ENCODE measurements around the gene PSMD1.

Gene PSMD1

DNA sequence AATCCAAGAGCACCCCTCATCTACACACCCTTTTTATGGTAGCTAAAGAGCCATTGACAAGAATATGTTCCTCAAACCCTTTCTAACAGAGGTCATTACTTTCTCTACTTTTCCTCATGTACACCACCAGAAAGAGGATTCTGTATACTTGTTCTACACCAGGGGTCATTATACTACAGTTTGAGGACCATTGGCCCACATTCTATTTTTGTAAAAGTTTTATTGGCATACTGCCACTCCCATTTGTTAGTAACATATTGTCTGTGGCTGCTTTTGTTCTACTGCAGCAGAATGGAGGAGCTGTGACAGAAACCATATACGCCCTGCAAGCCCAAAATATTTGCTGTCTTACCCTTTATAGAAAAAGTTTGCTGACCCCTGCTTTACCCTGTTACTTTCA, 53.9 kb downstream of the PSMD1 start:
- in situ Hi-C loops (cut with HindIII; ENCODE audit: low sequenced_read_pairs) = no loop called here

DNA sequence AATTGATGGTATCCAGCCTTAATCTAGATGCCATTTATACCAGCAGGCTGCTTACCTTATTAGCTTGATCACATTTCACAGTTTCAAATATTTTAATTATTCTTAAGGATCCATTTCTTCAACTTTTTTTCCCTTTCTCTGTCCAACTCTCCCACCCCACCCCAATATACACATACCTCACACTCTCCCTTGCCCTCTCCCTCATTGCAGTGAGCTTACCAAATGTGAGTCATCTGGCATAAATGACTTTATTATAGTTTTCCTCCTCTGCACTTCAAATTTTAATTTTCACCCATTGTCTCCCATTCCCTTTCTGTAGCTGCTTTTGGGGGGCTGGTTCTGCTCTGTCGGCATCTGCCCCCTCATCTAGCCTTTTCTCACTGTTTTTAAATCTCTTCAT, 55.3 kb downstream of the PSMD1 start:
- in situ Hi-C loops (cut with HindIII; ENCODE audit: low sequenced_read_pairs) = no loop called here

DNA sequence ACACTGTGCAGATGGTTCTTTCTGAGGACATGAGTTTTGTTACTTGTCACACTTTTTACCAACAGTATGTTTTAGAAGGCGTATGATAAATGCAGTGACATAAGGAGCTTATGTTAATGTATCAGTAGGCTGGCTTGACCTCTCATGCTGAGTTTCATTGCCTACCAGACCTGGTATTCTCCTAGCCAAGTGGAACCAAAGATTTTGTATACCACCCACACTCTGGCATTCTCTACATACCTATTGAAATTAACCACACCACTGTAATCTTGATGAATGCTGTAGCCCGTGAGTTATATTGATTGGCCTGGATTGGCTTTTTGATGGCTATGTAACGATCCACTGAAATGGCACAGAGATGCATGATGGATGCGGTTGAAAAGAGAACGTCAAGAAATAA, 56.8 kb downstream of the PSMD1 start:
- in situ Hi-C loops (cut with HindIII; ENCODE audit: low sequenced_read_pairs) = no loop called here

DNA sequence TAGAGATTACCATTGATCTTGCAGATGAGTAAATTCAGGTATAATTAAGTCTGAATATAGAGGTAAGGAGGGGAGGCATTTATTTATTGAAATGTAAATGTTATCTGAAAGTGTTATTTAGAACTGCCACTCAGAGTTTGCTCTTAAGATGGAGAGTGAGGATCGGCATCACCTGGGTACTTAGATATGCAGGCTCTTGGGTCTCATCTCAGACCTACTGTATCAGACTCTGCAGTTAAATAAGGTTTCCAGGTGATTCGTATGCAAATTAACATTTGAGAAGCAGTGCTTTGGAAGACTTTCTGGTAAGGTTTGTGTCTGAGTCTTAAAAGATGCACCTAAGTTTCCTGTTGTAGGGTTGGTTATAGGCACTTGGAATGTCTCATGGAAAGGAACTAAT, 59.0 kb downstream of the PSMD1 start:
- in situ Hi-C loops (cut with HindIII; ENCODE audit: low sequenced_read_pairs) = no loop called here

DNA sequence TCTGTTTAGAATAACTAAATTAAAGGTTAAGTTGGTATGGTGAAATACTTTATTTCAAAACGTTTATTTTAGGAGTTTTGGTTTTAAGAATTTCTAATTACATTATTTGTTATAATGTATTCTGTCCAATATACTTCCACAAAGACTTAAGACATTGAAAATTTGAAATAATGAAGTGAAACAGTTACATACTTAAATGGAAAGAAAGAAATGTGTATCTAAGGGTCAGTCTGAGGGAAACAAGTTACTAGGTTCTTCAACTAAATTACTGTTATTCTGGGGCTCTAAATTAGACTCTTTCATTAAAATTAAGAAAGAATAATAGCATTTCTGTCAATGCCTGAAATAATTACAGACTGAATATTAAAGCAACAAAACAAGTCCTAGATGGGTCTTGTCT, 60.5 kb downstream of the PSMD1 start:
- in situ Hi-C loops (cut with HindIII; ENCODE audit: low sequenced_read_pairs) = no loop called here

DNA sequence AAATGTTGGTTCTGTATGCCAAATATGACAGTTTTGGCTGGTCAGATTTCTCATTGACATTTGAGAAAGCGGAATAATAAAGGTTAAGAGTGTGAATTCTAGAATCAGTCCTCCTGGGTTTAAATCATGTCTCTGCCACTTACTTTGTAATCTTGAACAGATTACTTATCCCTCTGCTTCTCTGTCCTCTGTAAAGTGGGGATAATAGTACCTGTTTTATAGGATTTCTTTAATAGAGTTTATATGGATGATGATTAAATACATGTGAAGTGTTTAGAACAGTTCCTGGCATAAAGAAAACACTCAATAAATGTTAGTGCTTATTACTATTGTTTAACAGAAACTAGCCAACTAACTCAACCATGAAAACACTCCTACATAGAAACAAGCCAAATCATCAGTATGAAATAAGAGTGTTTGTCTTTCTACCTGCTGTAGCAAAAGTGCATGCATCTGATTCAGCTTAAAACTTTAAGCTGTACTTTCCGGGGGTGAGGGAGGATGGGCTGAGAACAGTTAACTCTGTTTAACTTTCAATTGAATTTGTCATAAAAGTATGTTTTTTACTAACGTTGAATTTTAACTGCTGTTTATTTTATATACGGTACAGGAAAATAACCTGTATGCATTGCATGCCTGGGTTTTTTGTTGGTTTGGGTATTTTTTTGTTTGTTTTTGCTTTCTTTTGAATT, 61.4 kb downstream of the PSMD1 start:
- in situ Hi-C loops (cut with HindIII; ENCODE audit: low sequenced_read_pairs) = no loop called here

DNA sequence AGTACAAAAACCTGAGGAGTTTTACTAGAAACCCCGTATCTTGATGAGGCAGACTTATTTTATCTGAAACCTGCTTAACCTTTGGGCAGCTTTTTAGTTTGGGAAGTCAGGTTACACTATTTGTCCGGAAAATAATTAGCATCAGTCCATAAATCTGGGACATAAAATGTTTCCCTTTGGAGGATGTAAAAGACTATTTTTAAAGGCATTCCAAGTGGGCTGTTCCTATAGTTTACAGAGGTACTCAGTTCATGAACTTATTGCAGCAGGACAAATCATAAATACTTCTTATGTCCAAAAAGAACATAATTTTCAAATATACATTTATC, 61.9 kb downstream of the PSMD1 start:
- in situ Hi-C loops (cut with HindIII; ENCODE audit: low sequenced_read_pairs) = no loop called here

DNA sequence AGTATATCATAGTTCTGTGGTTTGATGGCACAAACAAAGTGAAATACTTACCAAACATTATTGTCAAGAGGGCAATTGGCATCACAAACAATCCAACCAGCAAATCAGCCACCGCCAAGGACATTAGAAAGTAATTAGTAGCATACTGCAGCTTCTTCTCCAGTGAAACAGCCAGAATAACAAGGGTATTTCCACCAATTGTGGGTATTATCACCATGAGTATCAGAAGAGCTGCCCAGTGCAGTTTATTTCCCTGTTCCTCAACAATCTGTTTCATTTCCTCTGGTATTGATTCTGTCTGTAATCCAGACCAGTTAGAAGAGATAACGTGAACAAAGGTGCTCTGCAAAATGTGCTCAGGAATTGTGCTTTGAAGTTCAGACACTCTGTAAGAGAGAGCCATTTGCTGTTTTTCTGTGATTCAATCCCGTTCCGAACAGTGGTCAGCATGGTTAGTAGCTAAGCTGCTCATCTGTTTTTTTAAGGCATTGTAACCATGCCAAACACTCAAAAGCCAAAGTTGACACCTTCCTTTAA, 66.8 kb downstream of the PSMD1 start:
- in situ Hi-C loops (cut with HindIII; ENCODE audit: low sequenced_read_pairs) = no loop called here

DNA sequence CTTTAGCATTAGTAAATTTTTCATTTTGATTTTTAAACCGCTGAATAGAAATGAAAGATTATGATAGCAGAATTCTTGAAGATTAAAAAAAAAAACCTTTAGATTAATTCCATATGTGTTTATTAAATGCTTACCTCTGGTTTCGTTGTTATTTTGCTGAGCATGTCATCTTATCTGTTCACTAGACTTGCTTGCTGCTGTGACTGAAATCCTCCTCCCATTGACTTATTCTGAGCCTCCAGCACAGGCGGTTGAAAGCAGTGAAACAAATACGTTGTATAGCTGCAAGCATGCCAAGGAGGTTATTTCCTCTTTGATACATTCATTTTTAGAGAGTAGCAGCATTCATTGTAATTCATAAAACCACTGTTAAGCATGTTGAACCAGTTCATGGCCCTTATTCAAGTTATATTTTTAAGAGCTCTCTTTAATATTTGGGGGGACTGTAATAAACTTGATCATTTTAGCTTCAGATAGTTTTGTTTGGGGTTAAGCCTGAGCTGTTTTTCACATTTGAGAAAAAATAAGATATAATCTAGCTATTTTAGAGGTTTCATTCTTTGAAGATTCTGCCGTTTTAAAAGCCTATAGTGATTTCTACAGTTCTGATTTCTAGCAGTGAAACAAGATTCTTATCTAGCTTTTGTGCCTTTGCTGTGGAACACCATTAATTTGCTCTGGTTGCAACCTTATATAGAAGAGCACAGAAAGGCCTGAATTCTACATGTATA, 68.3 kb downstream of the PSMD1 start, which contains the start of gene HTR2B:
Gene HTR2B, minus strand, starts transcription at position 205 of the 731 bp plus-strand sequence. CDS start 1,278 bp downstream, outside the sequence.
- in situ Hi-C loops (cut with HindIII; ENCODE audit: low sequenced_read_pairs) = no loop called here

DNA sequence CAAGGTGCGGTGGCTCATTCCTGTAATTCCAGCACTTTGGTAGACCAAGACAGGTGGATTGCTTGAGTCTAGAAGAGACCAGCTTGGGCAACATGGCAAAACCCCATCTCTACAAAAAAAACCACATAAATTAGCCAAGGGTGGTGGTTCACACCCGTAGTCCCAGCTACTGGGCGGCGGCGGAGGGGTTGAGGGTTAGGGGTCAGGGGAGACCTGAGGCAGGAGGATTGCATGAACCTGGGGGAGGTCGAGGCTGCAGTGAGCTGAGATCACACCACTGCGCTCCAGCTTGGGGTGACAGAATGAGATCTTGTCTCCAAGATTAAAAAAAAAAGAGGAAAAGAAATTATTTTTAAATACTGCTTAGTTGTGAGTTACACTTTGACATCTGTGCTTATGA, 69.5 kb downstream of the PSMD1 start:
- in situ Hi-C loops (cut with HindIII; ENCODE audit: low sequenced_read_pairs) = no loop called here

DNA sequence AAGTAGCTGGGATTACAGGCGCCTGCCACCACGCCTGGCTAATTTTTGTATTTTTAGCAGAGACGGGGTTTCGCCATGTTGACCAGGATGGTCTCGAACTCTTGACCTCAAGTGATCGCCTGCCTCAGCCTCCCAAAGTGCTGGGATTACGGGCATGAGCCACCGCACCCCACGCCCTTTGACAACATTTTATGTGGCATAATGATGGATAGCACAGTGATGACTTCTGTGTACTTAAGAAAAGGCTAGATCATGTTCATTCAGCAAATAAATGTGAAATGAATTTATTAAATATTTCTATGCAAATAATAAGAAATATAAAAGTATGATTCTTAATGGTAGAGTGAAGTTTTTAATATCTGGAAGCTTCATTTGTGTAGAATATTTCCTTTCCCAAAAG, 70.8 kb downstream of the PSMD1 start:
- in situ Hi-C loops (cut with HindIII; ENCODE audit: low sequenced_read_pairs) = no loop called here

DNA sequence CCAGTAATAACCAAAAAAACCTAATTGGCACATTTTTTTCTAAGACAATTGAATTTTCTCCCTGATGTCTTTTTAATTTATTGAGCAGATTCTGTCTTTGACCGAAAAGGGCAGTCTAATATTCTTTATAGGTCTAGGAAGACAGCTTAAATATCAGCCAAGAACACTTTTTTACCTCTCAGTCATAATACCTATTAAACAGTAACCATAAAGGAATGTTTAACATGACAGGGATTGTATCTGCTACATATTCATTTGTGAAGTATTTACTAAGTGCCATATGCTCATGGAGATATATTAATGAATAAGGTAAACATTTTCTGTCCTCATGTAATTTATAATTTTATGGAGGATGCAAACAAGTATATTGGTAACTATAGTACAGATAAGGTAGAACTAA, 71.3 kb downstream of the PSMD1 start:
- in situ Hi-C loops (cut with HindIII; ENCODE audit: low sequenced_read_pairs) = no loop called here

DNA sequence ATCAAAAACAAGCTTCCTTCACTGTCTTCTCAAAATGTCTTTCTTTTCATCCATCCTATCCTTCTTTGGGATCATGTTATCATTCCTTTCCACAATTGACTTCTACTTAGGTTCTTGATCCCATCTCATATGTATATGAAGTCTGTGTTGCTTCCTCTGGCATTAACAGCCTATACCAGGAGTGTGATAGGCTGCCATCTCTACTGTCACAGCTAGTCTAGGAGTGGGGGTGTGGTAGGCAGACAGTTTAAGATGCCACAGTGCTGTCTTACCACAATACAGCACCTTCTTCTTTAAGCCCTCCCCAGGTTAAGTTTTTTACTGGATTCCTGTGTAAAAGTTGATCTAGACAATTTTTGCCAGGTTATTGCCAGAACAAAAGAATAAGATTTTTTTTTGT, 71.9 kb downstream of the PSMD1 start:
- in situ Hi-C loops (cut with HindIII; ENCODE audit: low sequenced_read_pairs) = no loop called here

DNA sequence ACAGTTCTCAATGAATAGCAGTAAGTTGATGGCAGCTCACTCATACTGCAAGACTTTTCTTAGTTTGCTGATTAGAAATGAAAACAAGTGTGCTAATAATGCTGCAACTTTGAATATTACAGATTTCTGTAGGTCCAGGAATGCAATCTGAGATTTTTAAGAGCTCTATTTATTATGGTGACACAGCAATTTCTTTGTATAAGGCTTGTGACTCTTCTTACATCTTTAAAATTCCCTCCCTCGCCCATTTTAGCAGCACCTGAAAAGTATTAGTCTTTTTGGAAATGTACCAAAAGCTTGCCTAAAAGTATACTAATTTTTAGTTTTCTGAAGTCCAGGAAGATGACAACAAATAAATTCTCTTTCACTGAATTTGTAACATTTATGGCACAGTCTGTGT, 72.5 kb downstream of the PSMD1 start:
- in situ Hi-C loops (cut with HindIII; ENCODE audit: low sequenced_read_pairs) = no loop called here

DNA sequence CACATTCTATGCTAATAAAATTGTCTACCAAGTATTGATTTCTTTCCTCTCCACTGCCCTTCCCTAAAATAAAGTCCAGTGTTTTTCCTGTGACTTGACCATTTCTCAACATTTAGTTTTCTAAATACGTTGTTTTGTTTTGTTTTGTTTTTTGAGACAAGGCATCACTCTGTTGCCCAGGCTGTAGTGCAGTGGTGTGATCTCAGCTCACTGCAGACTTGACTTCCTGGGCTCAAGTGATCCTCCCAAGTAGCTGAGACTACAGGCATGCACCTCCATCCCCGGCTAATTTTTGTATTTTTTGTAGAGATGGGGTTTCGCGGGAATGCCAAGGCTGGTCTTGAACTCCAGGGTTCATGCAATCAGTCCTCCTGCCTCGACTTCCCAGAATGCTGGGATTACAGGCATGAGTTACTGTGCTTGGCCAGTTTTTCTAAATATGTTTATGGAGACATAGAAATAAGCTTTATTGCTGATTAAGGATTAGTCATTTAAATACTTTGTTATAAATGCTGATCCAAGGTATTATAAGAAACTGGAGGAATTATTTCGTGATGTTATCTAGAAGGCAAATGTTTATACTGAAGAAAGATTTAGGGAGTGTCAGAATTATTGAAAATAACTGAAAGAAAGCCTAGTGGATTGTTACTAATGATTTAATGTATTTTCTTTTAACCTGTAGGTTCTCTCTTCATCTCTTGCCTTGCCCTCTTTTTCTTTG, 73.8 kb downstream of the PSMD1 start:
- in situ Hi-C loops (cut with HindIII; ENCODE audit: low sequenced_read_pairs) = no loop called here

DNA sequence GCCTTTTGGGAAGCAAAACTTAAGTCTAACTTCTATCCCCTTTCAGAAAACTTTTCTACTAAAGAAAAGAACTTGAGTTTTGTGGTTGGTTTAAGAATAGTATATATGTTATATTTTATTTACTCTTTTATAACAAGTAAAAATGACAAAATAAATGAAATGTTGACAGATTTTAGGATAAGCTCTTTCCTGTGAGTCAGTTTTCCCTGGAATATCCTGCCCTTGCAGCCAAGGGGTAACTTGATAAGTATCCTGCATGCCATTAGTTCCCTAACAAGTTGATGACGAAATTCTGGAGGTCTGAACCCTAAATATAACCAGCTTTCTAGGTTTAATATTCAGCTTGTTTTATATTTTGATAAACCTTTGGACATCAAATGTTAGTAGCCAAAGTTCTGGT, 75.5 kb downstream of the PSMD1 start:
- in situ Hi-C loops (cut with HindIII; ENCODE audit: low sequenced_read_pairs) = no loop called here

DNA sequence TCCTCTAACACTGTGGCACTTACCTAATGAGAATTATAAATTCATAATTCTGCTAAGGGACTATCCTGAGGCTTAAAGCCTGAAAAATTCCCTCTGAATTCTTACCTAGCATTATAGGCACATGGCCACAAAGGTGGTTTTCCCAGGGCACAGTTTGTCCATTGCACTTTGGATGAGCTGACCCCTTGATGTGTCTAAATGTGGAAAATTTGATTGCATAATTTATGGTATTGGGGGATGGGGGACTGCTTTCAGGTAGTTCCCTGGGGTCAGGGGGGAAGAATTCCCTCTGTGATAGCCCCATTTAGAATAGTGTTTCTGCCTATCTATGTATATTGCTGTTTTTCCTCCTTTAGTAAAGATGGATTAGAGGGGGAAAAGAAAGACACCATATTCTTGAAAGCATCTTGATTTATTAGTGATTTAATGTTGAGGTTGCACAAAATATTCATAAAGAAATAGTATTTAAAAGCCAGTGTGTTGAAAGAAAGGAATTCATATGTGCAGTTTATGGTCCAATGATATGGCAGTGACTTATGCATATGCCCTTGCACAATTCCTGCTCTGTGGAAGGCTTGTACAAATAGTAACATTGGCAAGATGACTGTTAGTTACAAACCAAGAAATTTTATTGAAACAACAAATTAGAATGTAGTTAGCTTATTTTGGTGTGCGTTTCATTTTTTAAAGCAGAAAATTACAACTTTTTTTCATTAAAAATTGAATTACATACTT, 76.9 kb downstream of the PSMD1 start:
- in situ Hi-C loops (cut with HindIII; ENCODE audit: low sequenced_read_pairs) = no loop called here

DNA sequence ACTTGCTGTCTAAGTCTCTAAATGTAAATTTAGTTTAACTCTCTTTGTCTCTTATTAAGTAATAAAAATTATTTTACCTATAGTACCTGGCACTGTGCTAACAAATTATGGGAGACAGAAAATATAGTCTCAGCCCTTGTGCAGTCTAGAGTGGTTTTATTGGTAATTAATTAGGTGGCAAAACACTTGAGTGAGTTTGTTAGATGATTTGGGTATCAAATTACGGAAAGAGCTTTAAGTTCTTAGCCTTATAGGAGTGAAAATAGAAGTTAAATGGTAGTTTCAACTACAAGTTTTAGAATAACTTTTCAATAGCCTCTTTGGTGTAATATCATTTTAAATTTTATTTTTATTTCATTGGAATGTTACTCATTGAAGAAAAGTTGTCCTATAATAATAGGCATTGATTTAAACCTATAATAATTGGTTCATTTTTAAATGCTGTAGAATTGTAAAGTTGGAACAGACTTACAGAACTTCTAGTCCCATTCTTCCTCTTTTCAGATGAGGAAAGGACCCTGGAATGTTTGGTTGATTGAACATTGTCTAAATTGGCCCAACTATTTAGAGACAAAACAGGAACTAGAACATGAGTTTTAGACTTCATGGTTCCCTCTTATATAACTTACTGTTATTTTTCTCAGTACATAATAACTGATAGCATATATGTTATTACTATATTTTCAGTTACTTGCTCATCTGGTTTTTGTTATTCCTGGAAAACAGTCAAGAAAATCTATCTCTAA, 78.4 kb downstream of the PSMD1 start:
- in situ Hi-C loops (cut with HindIII; ENCODE audit: low sequenced_read_pairs) = no loop called here

DNA sequence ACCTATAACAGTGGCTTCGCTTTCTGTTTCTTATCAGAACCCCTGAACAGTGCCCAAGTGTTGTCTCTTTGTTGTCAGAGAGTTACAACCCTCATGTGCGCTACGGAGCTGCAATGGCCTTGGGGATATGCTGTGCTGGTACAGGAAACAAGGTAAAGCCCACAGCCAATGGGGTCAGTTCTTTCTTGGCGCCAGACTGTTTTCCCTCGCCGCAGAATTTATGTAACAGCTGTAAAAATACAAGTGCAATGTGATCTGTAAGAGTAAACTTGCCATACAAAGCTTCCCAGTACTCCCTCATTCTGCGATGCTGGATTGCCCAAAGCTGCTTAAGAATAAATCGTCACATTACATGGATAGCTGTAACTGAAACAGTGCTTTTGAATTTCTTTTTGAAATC, 82.0 kb downstream of the PSMD1 start:
- in situ Hi-C loops (cut with HindIII; ENCODE audit: low sequenced_read_pairs) = no loop called here

DNA sequence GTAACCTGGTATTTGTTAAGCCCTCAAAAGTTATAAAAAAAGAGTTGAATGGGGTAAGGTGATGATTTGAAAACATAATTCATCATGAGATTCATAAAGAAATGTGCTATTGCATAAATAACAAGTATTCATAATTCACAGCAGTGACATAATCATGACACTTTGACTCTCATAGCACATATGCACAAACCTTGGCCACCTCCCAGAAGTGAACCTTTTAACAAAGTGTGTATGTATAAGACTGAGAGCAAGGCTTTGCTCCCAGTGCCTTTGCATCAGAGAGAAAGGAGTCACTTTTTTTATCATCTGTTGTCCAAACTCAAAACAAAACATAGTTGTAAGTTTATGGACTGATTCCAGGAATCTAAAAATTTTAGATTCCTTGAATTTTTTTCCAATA, 83.1 kb downstream of the PSMD1 start:
- in situ Hi-C loops (cut with HindIII; ENCODE audit: low sequenced_read_pairs) = no loop called here
